ACC112 (cell line): Measurements from ENCODE around the gene IFT80.
"Not testable (repeated sequence)": the region's sequence is repeated elsewhere in the genome, so short reads cannot be mapped to it uniquely, and the experiment has no call there.

Source experiments
- H2AFZ ChIP-seq: fragments of 200-600 bp; sonication (generic); one replicate; pipeline ENCODE4 v1.6.0; 2017; ENCODE audit warnings: antibody characterized with exemption, low read length; ENCODE audit not compliant: unreplicated experiment
- H3K27ac ChIP-seq: fragments of 200-600 bp; sonication (generic); 2 replicates; pipeline ENCODE4 v1.5.1; 2014; ENCODE audit warnings: low read depth, mild to moderate bottlenecking, antibody characterized with exemption, low read length, moderate library complexity
- H3K27me3 ChIP-seq: fragments of 200-600 bp; sonication (generic); 2 replicates; pipeline ENCODE4 v1.6.1; 2014; ENCODE audit warnings: mild to moderate bottlenecking, antibody characterized with exemption, low read length, moderate library complexity, mixed read lengths; ENCODE audit not compliant: insufficient read depth
- H3K36me3 ChIP-seq: fragments of 200-600 bp; sonication (generic); 2 replicates; pipeline ENCODE4 v1.6.1; 2016; ENCODE audit warnings: mild to moderate bottlenecking, antibody characterized with exemption, low read length, moderate library complexity, mixed read lengths; ENCODE audit not compliant: insufficient read depth
- H3K4me1 ChIP-seq: fragments of 200-600 bp; sonication (generic); one replicate; pipeline ENCODE4 v1.6.1; 2016; ENCODE audit warnings: low read length, mixed read lengths; ENCODE audit not compliant: insufficient read depth, unreplicated experiment, control insufficient read depth
- H3K4me3 ChIP-seq: fragments of 200-600 bp; sonication (generic); 2 replicates; pipeline ENCODE4 v1.5.1; 2014; ENCODE audit warnings: mild to moderate bottlenecking, low read depth, low read length
- H3K79me2 ChIP-seq: fragments of 200-600 bp; sonication (generic); one replicate; pipeline ENCODE4 v1.6.0; 2016; ENCODE audit warnings: low read length; ENCODE audit not compliant: control insufficient read depth, unreplicated experiment, insufficient read depth

IFT80 gene

DNA sequence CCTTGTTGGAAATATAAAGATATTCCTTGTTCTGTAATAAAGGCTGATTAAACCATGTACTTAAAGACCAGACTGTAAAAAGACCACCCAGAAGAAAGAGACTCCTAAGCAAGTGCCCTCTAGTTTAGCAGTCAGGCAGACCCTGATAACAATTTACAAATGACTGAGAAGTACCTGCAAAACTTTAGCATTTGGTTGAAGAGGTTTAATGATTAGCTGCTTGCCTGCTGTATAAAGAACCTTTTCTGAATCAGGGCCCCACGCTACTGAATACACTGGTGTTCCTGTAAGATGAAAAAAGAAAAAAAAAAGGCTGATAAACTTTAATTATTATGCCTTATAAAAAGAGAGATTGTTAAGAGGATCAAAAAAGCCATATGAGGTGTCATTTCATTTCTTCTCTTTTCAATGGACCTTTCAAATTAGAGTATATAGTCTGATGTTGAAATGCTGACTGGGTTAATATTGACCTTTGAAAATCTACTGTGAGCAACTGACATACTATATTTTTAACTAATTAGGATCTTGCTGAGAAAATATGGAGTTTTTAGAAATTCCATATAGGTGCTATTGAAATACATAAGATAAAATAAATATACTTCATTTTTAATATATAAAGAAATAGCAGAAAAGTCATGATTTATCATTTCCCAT is 33.0 kb downstream of the IFT80 start:
- no peaks in the 10 kb centered on the region for H3K4me1 ChIP-seq
- no peak overlapping the region for H3K4me3 ChIP-seq
- H3K36me3 ChIP-seq: peaks cover 15% of the 10 kb centered on the region
- H3K27me3 ChIP-seq: no peaks in the 10 kb centered on the region
- H3K27ac ChIP-seq: no peak overlapping the region
- no peaks in the 10 kb centered on the region for H3K79me2 ChIP-seq
- no peak overlapping the region for H2AFZ ChIP-seq

GRCh38 chr3:160362896-160363295 is 36.1 kb downstream of the IFT80 start:
- not testable (repeated sequence) for H3K27ac ChIP-seq, H3K27me3 ChIP-seq, H2AFZ ChIP-seq, H3K4me1 ChIP-seq, H3K4me3 ChIP-seq, H3K79me2 ChIP-seq
- H3K36me3 ChIP-seq: peaks cover 12% of the 10 kb centered on the region

- Histone ChIP-seq H3K79me2 (peaks cover under 1% of the 10 kb centered on the region), H3K27ac (no peak overlapping the region), H3K36me3 (peaks cover 5% of the 10 kb centered on the region; the same call in 1 of the 2 replicates), H3K4me1 (no peaks in the 10 kb centered on the region), H3K4me3 (no peak overlapping the region), H2AFZ (no peak overlapping the region), H3K27me3 (no peaks in the 10 kb centered on the region)
These were observed 43.2 kb downstream of the IFT80 start for GRCh38 chr3:160355826-160356225.

- Histone ChIP-seq H3K27me3 (no peaks in the 10 kb centered on the region), H3K27ac (no peak overlapping the region), H3K36me3 (no peaks in the 10 kb centered on the region), H3K4me1 (no peaks in the 10 kb centered on the region), H2AFZ (no peak overlapping the region), H3K79me2 (no peaks in the 10 kb centered on the region), H3K4me3 (no peak overlapping the region)
These were observed 52.5 kb downstream of the IFT80 start for GRCh38 chr3:160346511-160346910.

DNA sequence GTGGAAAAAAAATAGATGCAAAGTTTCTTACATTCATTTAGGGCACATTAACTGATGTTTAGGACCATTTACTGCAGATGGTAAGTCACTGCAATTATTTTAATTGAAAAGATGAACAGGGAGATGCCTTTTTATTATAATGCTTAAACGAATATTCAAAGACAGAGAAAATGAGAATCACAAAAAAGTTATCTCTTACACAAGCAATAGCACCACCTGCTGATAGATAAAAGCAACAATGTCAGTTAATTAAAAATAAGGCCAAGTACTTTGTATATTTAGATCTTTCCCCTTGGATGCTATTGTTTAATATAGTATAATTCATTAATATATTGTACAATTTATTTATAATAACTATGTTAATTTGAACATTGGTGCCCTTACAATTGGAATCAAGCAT is 55.9 kb downstream of the IFT80 start:
- H3K4me3 ChIP-seq: no peak overlapping the region
- H3K27ac ChIP-seq: no peak overlapping the region
- peaks cover 8% of the 10 kb centered on the region for H3K36me3 ChIP-seq
- H3K27me3 ChIP-seq: no peaks in the 10 kb centered on the region
- no peaks in the 10 kb centered on the region for H3K4me1 ChIP-seq
- no peak overlapping the region for H2AFZ ChIP-seq
- H3K79me2 ChIP-seq: no peaks in the 10 kb centered on the region

DNA sequence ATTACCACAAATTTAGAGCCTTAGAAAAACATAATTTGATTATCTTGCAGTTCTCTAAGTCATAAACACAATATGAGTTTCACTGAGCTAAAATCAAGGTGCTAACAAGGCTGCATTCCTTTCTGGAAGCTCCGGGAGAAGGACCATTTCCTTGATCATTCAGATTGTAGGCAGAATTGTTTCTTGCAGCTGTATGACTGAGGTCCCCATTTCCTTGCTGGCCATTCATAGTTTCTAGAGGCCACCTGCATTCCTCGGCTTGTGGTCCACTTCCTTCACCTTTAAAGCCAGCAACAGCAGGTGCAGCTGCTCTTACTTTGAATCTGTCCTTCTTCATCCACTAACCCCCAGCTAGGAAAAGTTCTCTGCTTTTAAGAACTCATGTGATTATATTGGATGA is 58.7 kb downstream of the IFT80 start:
- no peak overlapping the region for H3K4me3 ChIP-seq
- H2AFZ ChIP-seq: no peak overlapping the region
- H3K27ac ChIP-seq: no peak overlapping the region
- no peaks in the 10 kb centered on the region for H3K4me1 ChIP-seq
- peaks cover 13% of the 10 kb centered on the region for H3K36me3 ChIP-seq
- H3K79me2 ChIP-seq: no peaks in the 10 kb centered on the region
- no peaks in the 10 kb centered on the region for H3K27me3 ChIP-seq

DNA sequence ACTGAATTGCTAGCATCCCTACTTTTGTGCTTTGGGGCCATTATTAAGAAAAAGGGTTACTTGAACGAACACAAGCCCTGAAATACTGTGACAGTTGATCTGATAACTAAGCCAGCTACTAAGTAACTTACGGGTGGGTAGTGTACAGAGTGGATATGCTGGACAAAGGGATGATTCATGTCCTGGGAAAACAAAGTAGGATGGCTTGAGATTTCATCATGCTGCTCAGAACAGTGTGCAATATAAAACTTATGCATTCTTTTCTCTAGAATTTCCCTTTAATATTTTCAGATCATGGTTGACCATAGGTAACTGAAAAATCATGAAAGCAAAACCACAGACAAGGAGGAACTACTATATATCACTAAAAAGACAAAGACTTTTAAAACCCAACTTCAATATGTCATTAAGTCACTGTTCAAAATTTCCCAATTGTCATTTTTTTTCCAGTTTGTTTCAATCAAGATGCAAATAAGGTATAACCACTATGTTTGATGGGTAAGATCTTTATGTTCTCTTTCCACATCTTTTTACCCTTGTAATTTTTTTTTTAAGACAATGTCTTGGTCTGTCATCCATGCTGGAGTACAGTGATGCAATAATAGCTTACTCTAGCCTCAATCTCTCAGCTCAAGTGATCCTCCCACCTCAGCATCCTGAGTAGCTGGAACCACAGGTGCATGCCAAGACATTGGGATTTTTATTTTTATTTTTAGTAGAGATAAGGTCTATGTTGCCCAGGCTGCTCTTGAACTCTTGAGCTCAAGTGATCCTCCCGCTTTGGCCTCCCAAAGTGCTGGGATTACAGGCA is 67.7 kb downstream of the IFT80 start:
- H3K27ac ChIP-seq: peak overlapping the region; percentile 88

DNA sequence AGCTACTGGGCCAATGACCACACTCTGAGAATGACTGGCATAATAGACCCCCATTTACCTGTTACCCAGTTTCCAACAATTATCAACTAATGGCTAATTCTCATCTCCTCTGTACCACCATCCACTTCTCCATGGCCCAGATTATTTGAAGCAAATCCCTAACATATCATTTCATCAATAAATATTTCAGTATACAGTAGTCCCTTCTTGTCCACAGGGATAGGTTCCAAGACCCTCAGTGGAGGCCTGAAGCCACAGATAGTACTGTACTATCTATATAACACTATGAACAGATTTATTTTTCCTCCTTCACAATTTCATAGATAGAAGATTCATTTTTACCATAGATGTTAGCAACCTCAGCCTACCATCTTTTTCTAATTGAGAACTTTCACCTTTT is 68.3 kb downstream of the IFT80 start:
- H3K4me3 ChIP-seq: no peak overlapping the region
- peak overlapping the region; percentile 88 for H3K27ac ChIP-seq
- no peaks in the 10 kb centered on the region for H3K79me2 ChIP-seq
- no peaks in the 10 kb centered on the region for H3K36me3 ChIP-seq
- H3K27me3 ChIP-seq: no peaks in the 10 kb centered on the region
- H2AFZ ChIP-seq: no peak overlapping the region
- peaks cover 27% of the 10 kb centered on the region for H3K4me1 ChIP-seq

More for the DNA sequence above, 67.7 kb downstream of the IFT80 start:
- Histone ChIP-seq H3K36me3 (no peaks in the 10 kb centered on the region), H2AFZ (no peak overlapping the region), H3K4me3 (no peak overlapping the region), H3K79me2 (no peaks in the 10 kb centered on the region), H3K4me1 (peaks cover 24% of the 10 kb centered on the region), H3K27me3 (no peaks in the 10 kb centered on the region)

- no peak overlapping the region for H3K4me3 ChIP-seq
- no peak overlapping the region for H2AFZ ChIP-seq
- no peaks in the 10 kb centered on the region for H3K36me3 ChIP-seq
These were observed 68.9 kb downstream of the IFT80 start for GRCh38 chr3:160330109-160330508.

DNA sequence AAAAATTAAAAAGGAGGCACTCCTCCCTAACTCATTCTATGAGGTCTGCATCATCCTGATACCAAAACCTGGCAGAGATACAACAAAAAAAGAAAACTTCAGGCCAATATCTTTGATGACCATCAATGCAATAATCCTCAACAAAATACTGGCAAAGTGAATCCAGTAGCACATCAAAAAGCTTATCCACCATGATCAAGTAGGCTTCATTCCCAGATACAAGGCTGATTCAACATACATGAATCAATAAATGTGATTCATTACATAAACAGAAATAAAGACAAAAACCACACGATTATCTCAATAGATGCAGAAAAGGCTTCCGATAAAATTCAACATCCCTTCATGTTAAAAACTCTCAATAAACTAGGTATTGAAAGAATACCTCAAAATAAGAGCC is 72.7 kb downstream of the IFT80 start:
- not testable (repeated sequence) for H2AFZ ChIP-seq

More at GRCh38 chr3:160330109-160330508, 68.9 kb downstream of the IFT80 start:
- Histone ChIP-seq H3K27ac (peak overlapping the region; percentile 88; the same call in 1 of the 2 replicates), H3K4me1 (peaks cover 27% of the 10 kb centered on the region), H3K79me2 (no peaks in the 10 kb centered on the region), H3K27me3 (no peaks in the 10 kb centered on the region)

DNA sequence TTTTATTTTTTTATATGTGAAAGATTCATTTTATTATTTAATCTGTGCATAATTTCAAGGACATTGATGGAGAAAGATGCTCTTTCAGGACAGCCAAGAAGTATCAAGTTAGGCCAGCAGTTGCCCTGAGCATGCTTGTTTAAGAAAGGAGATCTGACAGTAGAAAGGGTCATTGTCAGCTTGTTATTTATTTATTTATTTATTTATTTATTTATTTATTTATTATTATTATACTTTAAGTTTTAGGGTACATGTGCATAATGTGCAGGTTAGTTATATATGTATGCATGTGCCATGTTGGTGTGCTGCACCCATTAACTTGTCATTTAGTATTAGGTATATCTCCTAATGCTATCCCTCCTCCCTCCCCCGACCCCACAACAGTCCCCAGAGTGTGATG is 77.2 kb downstream of the IFT80 start:
- H3K4me3 ChIP-seq, H3K27ac ChIP-seq, H3K27me3 ChIP-seq, H3K79me2 ChIP-seq, H3K4me1 ChIP-seq, H2AFZ ChIP-seq, H3K36me3 ChIP-seq: not testable (repeated sequence)

More for the DNA sequence above, 72.7 kb downstream of the IFT80 start:
- H3K36me3 ChIP-seq, H3K4me3 ChIP-seq, H3K27ac ChIP-seq, H3K27me3 ChIP-seq, H3K79me2 ChIP-seq: not testable (repeated sequence)
- peaks cover 19% of the 10 kb centered on the region for H3K4me1 ChIP-seq
